Esophagus squamous epithelium (tissue), 5 donors: ENCODE data around the gene CCL4. TPM values are rescaled to one million over a fixed set of nuclear protein-coding genes. Genes with fewer than 3 reads are reported as not detected.
"Not testable (repeated sequence)": the region's sequence is repeated elsewhere in the genome, so short reads cannot be mapped to it uniquely, and the experiment has no call there.

Experiments used
- DNase-seq: peaks from one replicate; lab custom pipeline; 2025; lab: John Stamatoyannopoulos, UW
- H3K27ac ChIP-seq, 4 donors: fragments of 200-600 bp; sonication (generic); one replicate each; pipeline ENCODE4 v1.5.1; 2016 to 2019; ENCODE audit warnings: mild to moderate bottlenecking in 1 of 4
- H3K27me3 ChIP-seq, 4 donors: fragments of 200-600 bp; sonication (generic); 1 replicate in 3 of 4; 2 replicates in 1 of 4; pipeline versions ENCODE4 v1.5.1 to v1.6.0; 2017 to 2021; ENCODE audit warnings: antibody characterized with exemption in 1 of 4
- H3K36me3 ChIP-seq, 3 donors: fragments of 200-600 bp; sonication (generic); one replicate each; pipeline ENCODE4 v1.5.1; 2016 to 2019
- H3K4me1 ChIP-seq, 3 donors: fragments of 200-600 bp; sonication (generic); one replicate each; pipeline ENCODE4 v1.5.1; 2017 to 2019
- H3K4me3 ChIP-seq, 4 donors: fragments of 200-600 bp; sonication (generic); 1 replicate in 3 of 4; 2 replicates in 1 of 4; pipeline ENCODE4 v1.5.1; 2016 to 2019; ENCODE audit warnings: mild to moderate bottlenecking in 2 of 4, moderate library complexity in 1 of 4
- H3K9me3 ChIP-seq, 3 donors: fragments of 200-600 bp; sonication (generic); one replicate each; pipeline ENCODE4 v1.5.1; 2016 to 2019
- POLR2A ChIP-seq, 4 donors: fragments of 450-650 bp; IDR thresholded peaks; one replicate each; pipeline ENCODE4 v1.6.1; 2017; ENCODE audit warnings: antibody characterized with exemption in 4 of 4, mild to moderate bottlenecking in 4 of 4, moderate library complexity in 3 of 4
- WGBS, 2 donors: methylation state at CpG; one replicate each; pipeline ENCODE4 v1.1.5; 2018; 5-methylcytosine and 5-hydroxymethylcytosine counted together
- intact Hi-C: fragments of 100-400 bp; cut with DNase I; formaldehyde crosslinking; loops from one replicate; pipeline ENCODE4 v1.15.0; 2022
- total RNA-seq, 4 donors: library from RNA; depleted of rRNA; stranded (reverse); fragments of >200 nt; gene quantifications; one replicate each; pipeline ENCODE4 v1.1.0, GENCODE V29; 2016
- TF ChIP-seq, protein P1 (sequence below), 6 experiments: fragments of 450-650 bp in 4 of 6; fragments of 200-600 bp in 2 of 6; sonication (generic) in 2 of 6; IDR thresholded peaks; one replicate each; pipeline ENCODE4 v1.5.1; 2016 to 2019; ENCODE audit warnings: antibody characterized with exemption in 6 of 6, mild to moderate bottlenecking in 4 of 6, moderate library complexity in 4 of 6
- donor health status: DM: yes; HTN: yes; CAD: no.

The CCL4 gene
- total RNA-seq, 4 donors from 2014 or later = 0.56 to 3.2 (median 2.6) TPM

DNA sequence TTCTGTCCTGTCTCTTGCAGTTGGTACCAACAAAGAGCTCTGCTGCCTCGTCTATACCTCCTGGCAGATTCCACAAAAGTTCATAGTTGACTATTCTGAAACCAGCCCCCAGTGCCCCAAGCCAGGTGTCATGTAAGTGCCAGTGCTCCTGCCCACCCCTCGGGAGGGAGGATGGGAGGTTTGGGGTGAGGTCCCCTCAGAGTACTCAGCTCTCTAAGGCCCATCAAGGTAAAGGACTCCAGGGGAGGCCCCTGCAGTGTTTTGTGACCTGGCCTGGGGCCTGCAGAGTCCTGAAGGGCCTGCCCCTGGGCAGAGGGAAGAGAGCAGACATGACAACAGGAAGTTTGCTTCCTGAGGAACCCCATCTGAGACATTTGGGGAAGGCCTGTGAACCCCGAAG lies 33.2 kb upstream of the CCL4 start:
- Histone ChIP-seq H3K27me3 (no peaks in the 10 kb centered on the region), H3K4me1 (no peaks in the 10 kb centered on the region), H3K4me3 (no peak overlapping the region), H3K36me3 (no peaks in the 10 kb centered on the region), H3K27ac (no peak overlapping the region), H3K9me3 (no peaks in the 10 kb centered on the region)
- TF ChIP-seq, protein P1, sequence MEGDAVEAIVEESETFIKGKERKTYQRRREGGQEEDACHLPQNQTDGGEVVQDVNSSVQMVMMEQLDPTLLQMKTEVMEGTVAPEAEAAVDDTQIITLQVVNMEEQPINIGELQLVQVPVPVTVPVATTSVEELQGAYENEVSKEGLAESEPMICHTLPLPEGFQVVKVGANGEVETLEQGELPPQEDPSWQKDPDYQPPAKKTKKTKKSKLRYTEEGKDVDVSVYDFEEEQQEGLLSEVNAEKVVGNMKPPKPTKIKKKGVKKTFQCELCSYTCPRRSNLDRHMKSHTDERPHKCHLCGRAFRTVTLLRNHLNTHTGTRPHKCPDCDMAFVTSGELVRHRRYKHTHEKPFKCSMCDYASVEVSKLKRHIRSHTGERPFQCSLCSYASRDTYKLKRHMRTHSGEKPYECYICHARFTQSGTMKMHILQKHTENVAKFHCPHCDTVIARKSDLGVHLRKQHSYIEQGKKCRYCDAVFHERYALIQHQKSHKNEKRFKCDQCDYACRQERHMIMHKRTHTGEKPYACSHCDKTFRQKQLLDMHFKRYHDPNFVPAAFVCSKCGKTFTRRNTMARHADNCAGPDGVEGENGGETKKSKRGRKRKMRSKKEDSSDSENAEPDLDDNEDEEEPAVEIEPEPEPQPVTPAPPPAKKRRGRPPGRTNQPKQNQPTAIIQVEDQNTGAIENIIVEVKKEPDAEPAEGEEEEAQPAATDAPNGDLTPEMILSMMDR (IDR thresholded peaks at IDR 0.05) = no peak
- TF ChIP-seq POLR2A (IDR thresholded peaks at IDR 0.05) = no peak
- 48% methylated on average over 2 of the region's 3 CpGs; no CpG with 5 or more reads in 1 of the 2 donors for WGBS, 2 donors
- DNase-seq = no peak
- intact Hi-C loops = no loop called here

DNA sequence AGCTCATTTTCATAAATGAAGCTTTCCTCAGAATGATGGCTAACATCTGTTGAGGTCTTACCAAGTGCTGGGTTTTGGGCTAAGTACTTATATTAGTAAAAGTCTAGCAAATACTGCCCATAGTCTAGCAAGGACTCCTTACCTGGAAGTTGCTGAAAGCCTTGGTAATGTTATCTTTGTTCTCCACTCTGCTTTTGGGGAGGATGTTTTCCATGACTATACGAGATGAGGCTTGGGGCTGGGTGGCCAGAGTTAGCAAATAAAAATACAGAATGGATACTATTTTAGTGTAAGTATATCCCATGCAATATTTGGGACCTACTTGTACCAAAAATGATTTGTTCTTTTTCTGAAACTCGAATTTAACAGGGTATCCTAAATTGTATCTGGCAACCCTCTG lies 31.9 kb upstream of the CCL4 start:
- WGBS, 2 donors = 38 to 54% methylated on average over 2 of the region's 2 CpGs
- no peak for DNase-seq
- H3K4me1 ChIP-seq = no peaks in the 10 kb centered on the region
- no peak overlapping the region for H3K27ac ChIP-seq
- H3K9me3 ChIP-seq = peaks cover 0 to under 1% (median 0%) of the 10 kb centered on the region in 3 donors
- no peak overlapping the region for H3K4me3 ChIP-seq
- no peaks in the 10 kb centered on the region for H3K27me3 ChIP-seq
- intact Hi-C loops = no loop called here
- TF ChIP-seq, protein P1 (IDR thresholded peaks at IDR 0.05) = no peak
- TF ChIP-seq POLR2A (IDR thresholded peaks at IDR 0.05) = no peak
- no peaks in the 10 kb centered on the region for H3K36me3 ChIP-seq

DNA sequence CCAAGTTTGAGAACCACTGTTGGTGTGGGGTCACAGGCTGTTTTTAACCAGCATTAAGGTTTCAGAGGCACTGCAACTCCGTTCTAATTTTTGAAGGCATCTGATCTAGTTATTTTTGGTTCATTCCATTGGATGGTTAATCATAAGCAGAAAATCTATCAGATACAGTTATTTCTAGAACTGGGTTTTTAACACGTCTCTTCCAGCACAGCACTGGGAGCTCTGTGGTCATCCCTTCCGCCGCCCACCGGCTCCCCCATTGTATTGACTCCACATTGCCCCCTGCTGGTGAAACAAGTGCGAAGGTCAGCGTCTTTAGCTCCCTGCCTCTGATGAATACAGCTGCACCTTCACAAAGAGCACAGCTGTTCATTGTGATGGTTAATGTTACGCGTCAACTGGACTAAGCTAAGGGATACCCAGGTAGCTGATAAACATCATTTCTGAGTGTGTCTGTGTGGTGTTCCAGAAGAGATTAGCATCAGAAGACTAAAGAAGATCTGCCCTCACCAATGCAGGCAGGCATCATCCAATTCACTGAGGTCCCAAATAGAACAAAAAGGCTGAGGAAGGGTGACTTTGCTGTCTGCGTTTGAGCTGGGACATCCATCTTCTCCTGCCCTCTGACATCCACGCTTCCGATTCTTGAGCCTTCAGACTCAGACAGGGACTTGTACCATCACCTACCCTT lies 31.1 kb upstream of the CCL4 start:
- H3K4me1 ChIP-seq = no peaks in the 10 kb centered on the region
- no peak for DNase-seq
- H3K36me3 ChIP-seq = no peaks in the 10 kb centered on the region
- H3K9me3 ChIP-seq = peaks cover 0 to 9% (median 0%) of the 10 kb centered on the region in 3 donors
- no peak overlapping the region for H3K27ac ChIP-seq
- H3K4me3 ChIP-seq = no peak overlapping the region
- 43 to 47% methylated on average over 9 to 12 of the region's 12 CpGs for WGBS, 2 donors
- TF ChIP-seq, protein P1 (IDR thresholded peaks at IDR 0.05) = peak; percentile 28 to 54 (median 42)
- no peak for TF ChIP-seq POLR2A (IDR thresholded peaks at IDR 0.05)
- intact Hi-C loops = no loop called here
- no peaks in the 10 kb centered on the region for H3K27me3 ChIP-seq

DNA sequence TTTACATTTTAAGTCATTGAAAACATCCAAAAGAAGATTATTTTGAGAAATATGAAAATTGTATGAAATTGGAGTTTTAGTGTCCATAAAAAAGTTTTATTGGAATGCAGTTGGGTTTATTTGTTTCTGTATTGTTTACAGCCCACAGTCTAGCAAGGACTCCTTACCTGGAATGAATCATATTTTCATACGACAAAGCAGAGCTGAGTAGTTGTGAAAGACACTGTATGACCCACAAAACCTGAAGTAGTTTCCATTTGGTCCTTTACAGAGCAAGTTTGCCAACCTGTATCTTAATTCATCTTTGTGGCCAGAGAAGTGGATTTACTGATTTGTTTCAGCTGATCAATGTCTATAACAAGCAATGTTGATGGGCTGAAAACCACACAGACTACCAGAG lies 29.3 kb upstream of the CCL4 start:
- no peak for DNase-seq
- TF ChIP-seq POLR2A (IDR thresholded peaks at IDR 0.05) = no peak
- TF ChIP-seq, protein P1 (IDR thresholded peaks at IDR 0.05) = no peak
- H3K4me1 ChIP-seq = no peaks in the 10 kb centered on the region
- WGBS, 2 donors = 48 to 58% methylated on average over 1 of the region's 1 CpG
- H3K27ac ChIP-seq = no peak overlapping the region
- no peaks in the 10 kb centered on the region for H3K27me3 ChIP-seq
- no peaks in the 10 kb centered on the region for H3K36me3 ChIP-seq
- intact Hi-C loops = no loop called here
- peaks cover 0 to 9% (median 0%) of the 10 kb centered on the region in 3 donors for H3K9me3 ChIP-seq
- no peak overlapping the region for H3K4me3 ChIP-seq

DNA sequence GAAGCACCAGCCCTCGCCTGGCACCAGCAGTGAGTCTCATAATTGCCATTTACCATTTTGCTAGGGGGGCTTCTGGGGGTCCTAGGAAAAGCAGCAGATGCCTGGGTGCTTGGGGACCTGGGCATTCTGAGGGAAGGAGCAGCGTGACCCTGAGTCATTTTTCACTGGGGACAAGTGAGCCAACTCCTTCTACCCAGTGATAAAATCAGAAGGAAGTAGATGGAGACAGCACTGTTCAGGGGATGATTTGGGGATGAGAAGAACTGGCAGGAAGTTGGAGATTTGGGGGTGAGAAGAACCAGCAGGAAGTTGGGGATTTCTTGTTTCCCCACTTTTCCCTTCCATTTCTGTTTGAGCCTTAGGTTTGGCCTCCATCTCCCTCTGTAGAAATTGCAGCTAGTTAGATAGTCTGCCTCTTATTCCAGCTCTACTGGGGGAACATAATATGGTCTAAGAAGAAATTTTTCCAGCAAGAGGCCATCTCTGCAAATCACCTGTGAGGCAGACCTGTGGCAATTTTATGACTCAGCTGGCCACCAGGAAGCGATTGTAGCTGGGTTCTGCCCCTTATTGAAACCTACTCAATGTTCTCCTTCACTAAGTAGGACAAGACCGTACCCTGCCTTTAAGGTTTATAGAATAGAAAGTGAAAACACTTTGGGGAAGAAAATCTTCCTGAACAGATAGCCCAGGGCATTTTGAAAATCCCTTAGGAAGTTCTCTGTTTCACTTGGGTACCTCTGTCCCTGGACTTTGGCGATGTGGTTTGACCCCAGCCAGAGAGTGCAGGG lies 21.8 kb upstream of the CCL4 start:
- peak overlapping the region in 1 of 4 donors; percentile 57 for H3K27ac ChIP-seq
- H3K36me3 ChIP-seq, H3K4me3 ChIP-seq, DNase-seq, H3K27me3 ChIP-seq, intact Hi-C loops, H3K9me3 ChIP-seq, H3K4me1 ChIP-seq: not testable (repeated sequence)
- WGBS, 2 donors = 63 to 64% methylated on average over 2 to 3 of the region's 5 CpGs

DNA sequence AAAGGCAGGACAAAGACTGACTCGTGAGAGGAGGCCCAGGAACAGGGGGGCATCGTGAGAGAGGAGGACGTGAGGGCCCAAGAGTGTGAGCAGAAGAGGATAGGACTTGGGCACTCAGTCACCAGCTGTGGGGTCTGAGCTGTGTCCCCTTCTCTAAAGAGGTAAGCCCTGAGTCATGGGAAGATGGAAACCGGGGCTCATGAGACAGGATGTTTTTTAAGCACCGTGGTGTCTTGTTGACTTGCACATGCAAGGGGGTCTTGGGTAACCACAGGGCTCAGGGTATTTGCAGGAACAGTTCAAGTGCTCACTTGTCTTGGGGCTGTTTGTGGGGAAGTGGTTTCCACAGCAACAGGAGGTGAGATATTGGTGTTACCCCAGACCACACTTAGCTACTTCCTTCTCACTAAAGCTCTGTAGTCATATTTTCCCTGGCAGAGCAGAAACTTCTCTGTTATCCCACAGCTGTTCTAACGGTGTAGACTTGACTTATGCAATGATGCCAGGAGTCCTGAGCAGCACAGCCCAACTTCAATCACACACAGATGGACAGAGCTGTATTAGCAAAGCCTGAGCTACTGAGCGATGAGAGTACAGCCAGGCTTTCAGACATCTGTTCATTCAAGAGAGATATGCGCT lies 21.0 kb upstream of the CCL4 start:
- H3K9me3 ChIP-seq, H3K4me3 ChIP-seq, H3K27me3 ChIP-seq, H3K36me3 ChIP-seq, H3K4me1 ChIP-seq, DNase-seq, intact Hi-C loops: not testable (repeated sequence)
- peak overlapping the region in 1 of 4 donors; percentile 57 for H3K27ac ChIP-seq
- 50 to 60% methylated on average over 7 to 8 of the region's 8 CpGs for WGBS, 2 donors

DNA sequence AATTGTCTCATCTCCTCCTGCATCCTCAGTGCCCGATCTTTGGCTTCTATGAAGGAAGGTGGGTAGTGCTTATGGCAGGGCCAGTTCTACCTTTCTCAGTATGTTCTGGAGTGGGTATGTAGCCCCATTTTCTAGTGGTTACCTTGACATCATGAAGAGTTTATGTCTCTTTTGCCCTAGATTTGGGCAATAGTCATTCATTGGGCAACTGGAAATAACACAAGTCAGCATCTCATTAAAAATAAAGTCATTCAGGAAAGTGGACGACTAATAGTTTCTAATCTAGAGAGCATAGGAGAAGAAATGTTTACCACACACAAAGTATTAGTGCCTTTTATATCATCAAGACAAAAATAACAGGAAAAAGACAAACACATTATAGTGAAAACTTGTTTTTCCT lies 19.9 kb upstream of the CCL4 start:
- intact Hi-C loops = not testable (repeated sequence)
- 60 to 63% methylated on average over 1 to 2 of the region's 2 CpGs for WGBS, 2 donors

More for the DNA sequence above, 19.9 kb upstream of the CCL4 start:
- not testable (repeated sequence) for H3K36me3 ChIP-seq, DNase-seq, H3K9me3 ChIP-seq, H3K4me3 ChIP-seq, H3K27ac ChIP-seq, H3K27me3 ChIP-seq, H3K4me1 ChIP-seq
